T47D (cell line): ENCODE results near the gene CASZ1.

ENCODE experiments used
- DNase-seq, 2 experiments: peaks; one replicate each; pipeline versions ENCODE4 v3.0.0 to v3.0.0-alpha.2; 2011 to 2012; ENCODE audit warnings: low read depth in 1 of 2, low spot score in 1 of 2
- JUND ChIP-seq: IDR thresholded peaks from 2 replicates; pipeline ENCODE4 v1.6.1; 2012; ENCODE audit warnings: low read depth
- in situ Hi-C: cut with HindIII; loops from 2 replicates; pipeline ENCODE4 v1.10.0; 2016; ENCODE audit warnings: low sequenced_read_pairs, low pct_unique_long_range_greater_than_20kb

The CASZ1 gene

GRCh38 chr1:10681296-10682107 is 114.9 kb downstream of the CASZ1 start:
- DNase-seq = no peak
- in situ Hi-C loops = no loop called here
- no peak for TF ChIP-seq JUND

- peak in 1 of 2 experiments; percentile 39 for DNase-seq
- in situ Hi-C loops = no loop called here
- TF ChIP-seq JUND = no peak
Observed at GRCh38 chr1:10680487-10680886, 116.0 kb downstream of the CASZ1 start.

- TF ChIP-seq JUND = peak; percentile 86; the same call in 1 of the 2 replicates
- DNase-seq = peak; percentile 74 to 92
- in situ Hi-C loops = no loop called here
Observed at GRCh38 chr1:10679496-10680220, 116.8 kb downstream of the CASZ1 start.

DNA sequence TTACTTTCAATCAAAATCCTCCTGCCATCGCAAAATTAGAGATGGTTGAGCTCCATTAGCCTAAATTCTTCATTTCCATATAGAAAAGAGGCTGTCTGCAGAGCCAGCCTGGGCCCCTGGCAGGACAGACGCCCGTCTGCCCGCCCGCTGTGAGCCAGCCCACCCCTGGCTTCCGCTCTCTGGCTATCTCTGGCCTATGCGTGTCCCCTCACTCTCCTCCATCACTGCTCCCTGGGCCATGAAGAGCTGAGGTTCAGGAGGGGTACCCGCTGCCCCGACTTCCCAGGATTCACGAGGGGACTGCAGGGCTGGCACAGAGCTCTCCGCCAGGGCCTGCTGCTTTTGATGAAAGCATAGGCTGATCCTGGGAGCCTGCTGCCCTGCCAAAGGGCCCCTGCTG is 117.6 kb downstream of the CASZ1 start:
- no peak for TF ChIP-seq JUND
- DNase-seq = no peak
- in situ Hi-C loops = no loop called here

DNA sequence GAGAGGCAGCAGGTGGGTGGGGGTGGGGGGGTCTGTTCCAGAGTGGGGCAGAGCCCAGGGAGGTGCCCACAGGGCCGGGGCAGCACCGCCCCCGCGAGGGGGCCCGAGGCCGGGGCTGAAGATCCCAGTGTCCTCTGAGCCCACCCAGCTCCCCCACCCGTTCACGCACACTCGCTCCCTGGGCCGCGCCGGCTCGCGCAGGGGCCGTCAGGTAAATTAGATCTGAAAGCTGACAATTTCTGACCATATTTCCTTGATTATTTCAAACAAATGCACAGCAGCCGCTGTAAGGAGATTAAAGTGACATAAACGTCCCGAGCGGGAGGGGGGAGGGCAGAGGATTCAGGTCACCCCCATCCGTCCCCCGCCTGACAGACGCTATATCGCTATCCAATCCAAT is 118.0 kb downstream of the CASZ1 start:
- in situ Hi-C loops = no loop called here
- no peak for TF ChIP-seq JUND
- DNase-seq = no peak

GRCh38 chr1:10677491-10678391 is 118.7 kb downstream of the CASZ1 start:
- DNase-seq = no peak
- TF ChIP-seq JUND = no peak
- in situ Hi-C loops = no loop called here

DNA sequence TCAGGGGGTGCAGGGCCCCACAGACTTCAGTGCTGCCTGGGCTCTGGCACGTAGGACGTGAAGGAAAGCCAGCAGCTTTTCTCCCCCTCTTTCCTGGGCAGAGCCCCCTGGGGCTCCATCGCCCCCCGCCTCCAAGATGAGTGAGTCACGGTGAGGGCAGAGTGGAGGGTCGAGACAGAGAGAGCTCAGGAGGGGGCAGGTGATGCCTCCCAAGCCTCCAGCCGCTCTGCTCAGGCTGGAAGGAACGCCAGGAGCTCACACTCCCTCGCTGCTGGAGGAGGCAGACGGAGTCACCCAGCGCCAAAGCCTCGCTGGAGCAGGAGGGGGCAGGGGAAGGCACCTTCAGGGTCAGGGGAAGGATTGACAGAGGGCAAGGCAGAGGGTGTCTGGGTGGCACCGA is 119.5 kb downstream of the CASZ1 start:
- no peak for TF ChIP-seq JUND
- no peak for DNase-seq
- in situ Hi-C loops = no loop called here

DNA sequence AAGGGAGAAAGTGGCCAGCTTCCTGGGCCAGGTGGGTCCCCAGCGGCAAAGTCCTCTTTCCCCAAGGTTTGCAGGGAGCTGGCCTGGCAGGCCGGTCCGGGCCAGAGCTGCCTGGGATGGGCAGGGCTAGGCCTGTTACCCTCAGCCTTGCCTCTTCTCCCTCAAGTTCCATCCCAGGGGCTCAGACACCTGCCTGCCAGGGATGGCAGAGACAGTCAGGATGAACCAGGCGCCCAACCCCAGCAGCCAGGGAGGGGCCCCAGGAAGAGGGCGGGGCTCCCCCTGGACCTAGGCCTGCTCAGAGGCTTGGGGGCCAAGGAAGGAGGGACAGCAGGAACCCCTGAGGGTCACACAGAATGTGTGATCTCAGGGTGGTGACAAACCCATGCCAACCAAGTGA is 120.6 kb downstream of the CASZ1 start:
- DNase-seq = no peak
- no peak for TF ChIP-seq JUND
- in situ Hi-C loops = no loop called here

- in situ Hi-C loops = no loop called here
- TF ChIP-seq JUND = no peak
- DNase-seq = no peak
Observed at GRCh38 chr1:10674700-10675609, 121.5 kb downstream of the CASZ1 start.

- in situ Hi-C loops = no loop called here
- DNase-seq = no peak
- TF ChIP-seq JUND = no peak
Observed at GRCh38 chr1:10674222-10674621, 122.2 kb downstream of the CASZ1 start.

DNA sequence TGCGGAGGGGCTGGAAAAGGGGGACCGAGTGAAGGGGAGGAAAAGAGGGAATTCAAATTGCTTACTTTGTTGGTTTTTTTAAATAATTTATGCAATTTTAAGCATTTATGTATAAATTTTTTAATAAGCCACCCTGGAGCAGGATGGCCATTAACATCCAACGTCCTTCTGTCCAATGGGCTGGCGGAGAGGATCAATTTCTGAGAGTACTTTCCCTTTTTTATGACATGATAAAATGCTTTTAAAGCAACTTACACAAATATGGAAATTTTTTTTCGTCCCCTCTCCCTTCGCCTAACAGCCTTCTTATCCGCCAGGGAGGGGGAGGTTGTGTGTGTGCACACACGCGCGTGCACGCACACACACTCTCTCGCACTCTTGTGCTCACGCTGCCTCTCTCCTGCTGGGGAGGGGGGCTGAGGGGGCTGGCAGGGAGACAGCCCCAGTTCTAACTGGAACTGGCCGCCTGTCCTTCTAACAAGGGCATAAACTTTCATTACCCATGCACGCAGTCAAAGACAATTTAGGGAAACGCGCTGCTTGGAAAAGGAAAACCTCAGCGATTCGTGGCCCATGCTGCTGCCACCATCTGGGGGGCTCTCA is 123.2 kb downstream of the CASZ1 start:
- in situ Hi-C loops = no loop called here
- no peak for TF ChIP-seq JUND
- DNase-seq = no peak
